ENCODE data around the gene CBX2.

DNA sequence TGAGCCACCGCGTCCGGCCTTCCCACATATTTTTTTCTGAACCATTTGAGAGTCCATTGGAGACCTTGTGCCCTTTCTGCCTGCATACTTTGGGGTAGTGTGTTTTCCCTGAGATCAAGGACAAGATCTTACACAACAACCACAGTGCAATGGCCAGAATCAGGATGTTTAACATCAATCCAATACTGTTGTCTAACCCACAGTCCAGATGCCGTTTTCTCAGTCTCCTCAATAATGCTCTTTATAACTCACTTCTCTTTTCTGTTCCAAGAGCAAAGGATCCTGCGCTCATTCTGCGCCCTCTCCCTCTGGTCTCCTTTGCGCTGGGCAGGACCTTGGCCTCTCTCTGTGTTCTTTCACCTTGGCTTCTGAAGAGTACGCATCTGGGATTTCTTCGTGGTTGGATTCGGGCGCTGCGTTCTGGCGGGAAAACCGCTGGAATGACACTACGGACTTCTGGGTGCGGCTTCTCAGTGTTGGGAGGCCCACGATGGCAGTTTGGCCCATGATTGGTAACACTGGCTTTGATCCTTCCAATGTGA, 44.7 kb downstream of the CBX2 start:
- no peak for TF ChIP-seq POLR2A (IDR thresholded peaks at IDR 0.05)
- TF ChIP-seq, protein P1, sequence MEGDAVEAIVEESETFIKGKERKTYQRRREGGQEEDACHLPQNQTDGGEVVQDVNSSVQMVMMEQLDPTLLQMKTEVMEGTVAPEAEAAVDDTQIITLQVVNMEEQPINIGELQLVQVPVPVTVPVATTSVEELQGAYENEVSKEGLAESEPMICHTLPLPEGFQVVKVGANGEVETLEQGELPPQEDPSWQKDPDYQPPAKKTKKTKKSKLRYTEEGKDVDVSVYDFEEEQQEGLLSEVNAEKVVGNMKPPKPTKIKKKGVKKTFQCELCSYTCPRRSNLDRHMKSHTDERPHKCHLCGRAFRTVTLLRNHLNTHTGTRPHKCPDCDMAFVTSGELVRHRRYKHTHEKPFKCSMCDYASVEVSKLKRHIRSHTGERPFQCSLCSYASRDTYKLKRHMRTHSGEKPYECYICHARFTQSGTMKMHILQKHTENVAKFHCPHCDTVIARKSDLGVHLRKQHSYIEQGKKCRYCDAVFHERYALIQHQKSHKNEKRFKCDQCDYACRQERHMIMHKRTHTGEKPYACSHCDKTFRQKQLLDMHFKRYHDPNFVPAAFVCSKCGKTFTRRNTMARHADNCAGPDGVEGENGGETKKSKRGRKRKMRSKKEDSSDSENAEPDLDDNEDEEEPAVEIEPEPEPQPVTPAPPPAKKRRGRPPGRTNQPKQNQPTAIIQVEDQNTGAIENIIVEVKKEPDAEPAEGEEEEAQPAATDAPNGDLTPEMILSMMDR (IDR thresholded peaks at IDR 0.05): no peak
